Suprapubic skin (tissue), 4 donors: ENCODE measurements around the gene FAM53A.

Experiments
- POLR2A ChIP-seq, 2 donors: fragments of 450-650 bp; IDR thresholded peaks; one replicate each; pipeline ENCODE4 v1.6.1; 2017; ENCODE audit warnings: antibody characterized with exemption in 2 of 2, mild to moderate bottlenecking in 2 of 2, moderate library complexity in 2 of 2
- POLR2AphosphoS5 ChIP-seq, 3 donors: sonication (generic); formaldehyde crosslinking; IDR thresholded peaks; one replicate each; pipeline ENCODE4 v1.6.1; 2017; ENCODE audit warnings: antibody characterized with exemption in 3 of 3
- TF ChIP-seq, protein P1 (sequence below), 2 donors: fragments of 200-600 bp in 1 of 2; fragments of 450-650 bp in 1 of 2; sonication (generic) in 1 of 2; IDR thresholded peaks; one replicate each; pipeline ENCODE4 v1.5.1; 2016 to 2019; ENCODE audit warnings: antibody characterized with exemption in 2 of 2, mild to moderate bottlenecking in 1 of 2, moderate library complexity in 1 of 2

DNA sequence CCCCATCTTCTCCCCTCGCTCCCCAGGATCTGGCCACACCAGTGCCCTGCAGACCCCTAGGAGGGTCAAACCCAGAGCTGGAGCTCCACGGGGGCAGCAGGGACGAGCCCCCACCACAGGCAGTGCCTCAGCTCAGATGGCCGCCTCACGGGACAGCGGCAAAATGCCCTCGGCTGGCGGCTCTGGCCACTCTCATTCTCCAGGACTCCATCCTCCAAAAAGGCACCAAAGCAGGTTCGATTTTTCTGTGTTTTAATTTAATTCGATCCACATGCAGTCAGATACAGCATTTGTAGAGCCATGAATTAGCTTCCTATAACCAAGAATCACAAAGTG, 8.3 kb downstream of the FAM53A start:
- TF ChIP-seq, protein P1, sequence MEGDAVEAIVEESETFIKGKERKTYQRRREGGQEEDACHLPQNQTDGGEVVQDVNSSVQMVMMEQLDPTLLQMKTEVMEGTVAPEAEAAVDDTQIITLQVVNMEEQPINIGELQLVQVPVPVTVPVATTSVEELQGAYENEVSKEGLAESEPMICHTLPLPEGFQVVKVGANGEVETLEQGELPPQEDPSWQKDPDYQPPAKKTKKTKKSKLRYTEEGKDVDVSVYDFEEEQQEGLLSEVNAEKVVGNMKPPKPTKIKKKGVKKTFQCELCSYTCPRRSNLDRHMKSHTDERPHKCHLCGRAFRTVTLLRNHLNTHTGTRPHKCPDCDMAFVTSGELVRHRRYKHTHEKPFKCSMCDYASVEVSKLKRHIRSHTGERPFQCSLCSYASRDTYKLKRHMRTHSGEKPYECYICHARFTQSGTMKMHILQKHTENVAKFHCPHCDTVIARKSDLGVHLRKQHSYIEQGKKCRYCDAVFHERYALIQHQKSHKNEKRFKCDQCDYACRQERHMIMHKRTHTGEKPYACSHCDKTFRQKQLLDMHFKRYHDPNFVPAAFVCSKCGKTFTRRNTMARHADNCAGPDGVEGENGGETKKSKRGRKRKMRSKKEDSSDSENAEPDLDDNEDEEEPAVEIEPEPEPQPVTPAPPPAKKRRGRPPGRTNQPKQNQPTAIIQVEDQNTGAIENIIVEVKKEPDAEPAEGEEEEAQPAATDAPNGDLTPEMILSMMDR (IDR thresholded peaks at IDR 0.05): no peak
- TF ChIP-seq POLR2A (IDR thresholded peaks at IDR 0.05) (no peak), POLR2AphosphoS5 (IDR thresholded peaks at IDR 0.05) (no peak)
